Colon (tissue), 2 donors: ENCODE data around the gene DNAJC24.

ENCODE experiments used
- FAIRE-seq: peaks from 2 replicates; lab custom pipeline; 2012; peaks lifted over from hg19 to GRCh38; lab: Jason Lieb, UNC
- donor health status: control.
- donor health status: control.

Gene DNAJC24

GRCh38 chr11:31415435-31415834 is 45.8 kb downstream of the DNAJC24 start:
- FAIRE-seq = no peak

- FAIRE-seq = no peak
Observed at GRCh38 chr11:31417357-31417756, 47.7 kb downstream of the DNAJC24 start.

- FAIRE-seq = no peak
Observed at GRCh38 chr11:31417816-31418215, 48.2 kb downstream of the DNAJC24 start.

- FAIRE-seq = no peak
Observed at GRCh38 chr11:31419138-31419537, 49.5 kb downstream of the DNAJC24 start.

GRCh38 chr11:31419669-31420068 is 50.0 kb downstream of the DNAJC24 start:
- no peak for FAIRE-seq

- no peak for FAIRE-seq
Observed at GRCh38 chr11:31421820-31422219, 52.2 kb downstream of the DNAJC24 start.

GRCh38 chr11:31422703-31423102 is 53.0 kb downstream of the DNAJC24 start:
- no peak for FAIRE-seq

GRCh38 chr11:31424652-31425051 is 55.0 kb downstream of the DNAJC24 start:
- FAIRE-seq = no peak

GRCh38 chr11:31433851-31434250 is 64.2 kb downstream of the DNAJC24 start:
- no peak for FAIRE-seq

- no peak for FAIRE-seq
Observed at GRCh38 chr11:31437742-31438435, 68.2 kb downstream of the DNAJC24 start.

GRCh38 chr11:31441296-31441695 is 71.6 kb downstream of the DNAJC24 start:
- FAIRE-seq = no peak

GRCh38 chr11:31442086-31442485 is 72.4 kb downstream of the DNAJC24 start:
- FAIRE-seq = no peak

- no peak for FAIRE-seq
Observed at GRCh38 chr11:31443802-31444201, 74.1 kb downstream of the DNAJC24 start.

GRCh38 chr11:31445621-31446020 is 76.0 kb downstream of the DNAJC24 start:
- FAIRE-seq = no peak

- no peak for FAIRE-seq
Observed at GRCh38 chr11:31449040-31449439, 79.4 kb downstream of the DNAJC24 start.

GRCh38 chr11:31450841-31451240 is 81.2 kb downstream of the DNAJC24 start:
- no peak for FAIRE-seq

GRCh38 chr11:31455177-31455576 is 85.5 kb downstream of the DNAJC24 start:
- FAIRE-seq = no peak

- no peak for FAIRE-seq
Observed at GRCh38 chr11:31464436-31464835, 94.8 kb downstream of the DNAJC24 start.

GRCh38 chr11:31474083-31474482 is 104.4 kb downstream of the DNAJC24 start:
- FAIRE-seq = no peak

GRCh38 chr11:31477528-31478222 is 108.0 kb downstream of the DNAJC24 start:
- no peak for FAIRE-seq

GRCh38 chr11:31478223-31478590 is 108.5 kb downstream of the DNAJC24 start:
- no peak for FAIRE-seq

- FAIRE-seq = no peak
Observed at GRCh38 chr11:31479066-31479465, 109.4 kb downstream of the DNAJC24 start.

GRCh38 chr11:31480930-31481329 is 111.3 kb downstream of the DNAJC24 start:
- no peak for FAIRE-seq
